ENCODE results near the gene NSRP1.

Gene NSRP1

GRCh38 chr17:30210366-30210765 lies 93.8 kb downstream of the NSRP1 start:
- H3K4me3 ChIP-seq (ENCODE audit: low read depth in 1 of 2, low read length in 2 of 2) = no peak overlapping the region
- H3K27ac ChIP-seq (ENCODE audit: low read length) = no peak overlapping the region
- no peaks in the 10 kb centered on the region for H3K27me3 ChIP-seq (ENCODE audit: low read depth, low read length)
- no peaks in the 10 kb centered on the region for H3K4me1 ChIP-seq (ENCODE audit: control insufficient read depth in 1 of 2, insufficient read depth in 2 of 2, low read length in 2 of 2)
- no peaks in the 10 kb centered on the region for H3K9me3 ChIP-seq (ENCODE audit: control insufficient read depth in 1 of 2, low read length in 2 of 2)
- no peaks in the 10 kb centered on the region for H3K36me3 ChIP-seq (ENCODE audit: control insufficient read depth in 1 of 2, insufficient read depth in 2 of 2, low read length in 2 of 2)

- H3K4me3 ChIP-seq (ENCODE audit: low read depth in 1 of 2, low read length in 2 of 2) = no peak overlapping the region
- H3K27me3 ChIP-seq (ENCODE audit: low read depth, low read length) = no peaks in the 10 kb centered on the region
- no peaks in the 10 kb centered on the region for H3K9me3 ChIP-seq (ENCODE audit: control insufficient read depth in 1 of 2, low read length in 2 of 2)
- H3K4me1 ChIP-seq (ENCODE audit: control insufficient read depth in 1 of 2, insufficient read depth in 2 of 2, low read length in 2 of 2) = no peaks in the 10 kb centered on the region
- H3K27ac ChIP-seq (ENCODE audit: low read length) = no peak overlapping the region
- H3K36me3 ChIP-seq (ENCODE audit: control insufficient read depth in 1 of 2, insufficient read depth in 2 of 2, low read length in 2 of 2) = no peaks in the 10 kb centered on the region
Observed at GRCh38 chr17:30210901-30211300, 94.3 kb downstream of the NSRP1 start.

GRCh38 chr17:30211371-30211770 lies 94.8 kb downstream of the NSRP1 start:
- no peaks in the 10 kb centered on the region for H3K36me3 ChIP-seq (ENCODE audit: control insufficient read depth in 1 of 2, insufficient read depth in 2 of 2, low read length in 2 of 2)
- no peaks in the 10 kb centered on the region for H3K4me1 ChIP-seq (ENCODE audit: control insufficient read depth in 1 of 2, insufficient read depth in 2 of 2, low read length in 2 of 2)
- no peak overlapping the region for H3K27ac ChIP-seq (ENCODE audit: low read length)
- no peaks in the 10 kb centered on the region for H3K27me3 ChIP-seq (ENCODE audit: low read depth, low read length)
- H3K4me3 ChIP-seq (ENCODE audit: low read depth in 1 of 2, low read length in 2 of 2) = no peak overlapping the region
- H3K9me3 ChIP-seq (ENCODE audit: control insufficient read depth in 1 of 2, low read length in 2 of 2) = no peaks in the 10 kb centered on the region

- Histone ChIP-seq H3K27ac (ENCODE audit: low read length) (no peak overlapping the region), H3K9me3 (ENCODE audit: control insufficient read depth in 1 of 2, low read length in 2 of 2) (no peaks in the 10 kb centered on the region), H3K36me3 (ENCODE audit: control insufficient read depth in 1 of 2, insufficient read depth in 2 of 2, low read length in 2 of 2) (no peaks in the 10 kb centered on the region), H3K4me1 (ENCODE audit: control insufficient read depth in 1 of 2, insufficient read depth in 2 of 2, low read length in 2 of 2) (no peaks in the 10 kb centered on the region), H3K27me3 (ENCODE audit: low read depth, low read length) (no peaks in the 10 kb centered on the region), H3K4me3 (ENCODE audit: low read depth in 1 of 2, low read length in 2 of 2) (no peak overlapping the region)
Observed at GRCh38 chr17:30212750-30213149, 96.1 kb downstream of the NSRP1 start.

- H3K4me3 ChIP-seq (ENCODE audit: low read depth in 1 of 2, low read length in 2 of 2) = no peak overlapping the region
- no peak overlapping the region for H3K27ac ChIP-seq (ENCODE audit: low read length)
Observed at GRCh38 chr17:30217054-30217453, 100.4 kb downstream of the NSRP1 start.

GRCh38 chr17:30217746-30218245 lies 101.2 kb downstream of the NSRP1 start:
- Histone ChIP-seq H3K36me3 (ENCODE audit: control insufficient read depth in 1 of 2, insufficient read depth in 2 of 2, low read length in 2 of 2) (no peaks in the 10 kb centered on the region), H3K4me1 (ENCODE audit: control insufficient read depth in 1 of 2, insufficient read depth in 2 of 2, low read length in 2 of 2) (no peaks in the 10 kb centered on the region), H3K27ac (ENCODE audit: low read length) (no peak overlapping the region), H3K4me3 (ENCODE audit: low read depth in 1 of 2, low read length in 2 of 2) (no peak overlapping the region), H3K27me3 (ENCODE audit: low read depth, low read length) (no peaks in the 10 kb centered on the region), H3K9me3 (ENCODE audit: control insufficient read depth in 1 of 2, low read length in 2 of 2) (no peaks in the 10 kb centered on the region)

More at GRCh38 chr17:30217054-30217453, 100.4 kb downstream of the NSRP1 start:
- no peaks in the 10 kb centered on the region for H3K36me3 ChIP-seq (ENCODE audit: control insufficient read depth in 1 of 2, insufficient read depth in 2 of 2, low read length in 2 of 2)
- no peaks in the 10 kb centered on the region for H3K27me3 ChIP-seq (ENCODE audit: low read depth, low read length)
- no peaks in the 10 kb centered on the region for H3K9me3 ChIP-seq (ENCODE audit: control insufficient read depth in 1 of 2, low read length in 2 of 2)
- no peaks in the 10 kb centered on the region for H3K4me1 ChIP-seq (ENCODE audit: control insufficient read depth in 1 of 2, insufficient read depth in 2 of 2, low read length in 2 of 2)

- Histone ChIP-seq H3K4me3 (ENCODE audit: low read depth in 1 of 2, low read length in 2 of 2) (no peak overlapping the region), H3K9me3 (ENCODE audit: control insufficient read depth in 1 of 2, low read length in 2 of 2) (no peaks in the 10 kb centered on the region), H3K36me3 (ENCODE audit: control insufficient read depth in 1 of 2, insufficient read depth in 2 of 2, low read length in 2 of 2) (no peaks in the 10 kb centered on the region), H3K4me1 (ENCODE audit: control insufficient read depth in 1 of 2, insufficient read depth in 2 of 2, low read length in 2 of 2) (no peaks in the 10 kb centered on the region), H3K27me3 (ENCODE audit: low read depth, low read length) (no peaks in the 10 kb centered on the region), H3K27ac (ENCODE audit: low read length) (no peak overlapping the region)
Observed at GRCh38 chr17:30218799-30219198, 102.2 kb downstream of the NSRP1 start.

GRCh38 chr17:30219315-30219714 lies 102.7 kb downstream of the NSRP1 start:
- H3K36me3 ChIP-seq (ENCODE audit: control insufficient read depth in 1 of 2, insufficient read depth in 2 of 2, low read length in 2 of 2) = no peaks in the 10 kb centered on the region
- no peak overlapping the region for H3K4me3 ChIP-seq (ENCODE audit: low read depth in 1 of 2, low read length in 2 of 2)
- H3K9me3 ChIP-seq (ENCODE audit: control insufficient read depth in 1 of 2, low read length in 2 of 2) = no peaks in the 10 kb centered on the region
- H3K27me3 ChIP-seq (ENCODE audit: low read depth, low read length) = no peaks in the 10 kb centered on the region
- no peak overlapping the region for H3K27ac ChIP-seq (ENCODE audit: low read length)
- no peaks in the 10 kb centered on the region for H3K4me1 ChIP-seq (ENCODE audit: control insufficient read depth in 1 of 2, insufficient read depth in 2 of 2, low read length in 2 of 2)

GRCh38 chr17:30219833-30220232 lies 103.2 kb downstream of the NSRP1 start:
- Histone ChIP-seq H3K27me3 (ENCODE audit: low read depth, low read length) (no peaks in the 10 kb centered on the region), H3K27ac (ENCODE audit: low read length) (no peak overlapping the region), H3K4me3 (ENCODE audit: low read depth in 1 of 2, low read length in 2 of 2) (no peak overlapping the region), H3K36me3 (ENCODE audit: control insufficient read depth in 1 of 2, insufficient read depth in 2 of 2, low read length in 2 of 2) (no peaks in the 10 kb centered on the region), H3K9me3 (ENCODE audit: control insufficient read depth in 1 of 2, low read length in 2 of 2) (no peaks in the 10 kb centered on the region), H3K4me1 (ENCODE audit: control insufficient read depth in 1 of 2, insufficient read depth in 2 of 2, low read length in 2 of 2) (no peaks in the 10 kb centered on the region)

- Histone ChIP-seq H3K9me3 (ENCODE audit: control insufficient read depth in 1 of 2, low read length in 2 of 2) (no peaks in the 10 kb centered on the region), H3K4me1 (ENCODE audit: control insufficient read depth in 1 of 2, insufficient read depth in 2 of 2, low read length in 2 of 2) (no peaks in the 10 kb centered on the region), H3K27ac (ENCODE audit: low read length) (no peak overlapping the region), H3K4me3 (ENCODE audit: low read depth in 1 of 2, low read length in 2 of 2) (no peak overlapping the region), H3K27me3 (ENCODE audit: low read depth, low read length) (no peaks in the 10 kb centered on the region), H3K36me3 (ENCODE audit: control insufficient read depth in 1 of 2, insufficient read depth in 2 of 2, low read length in 2 of 2) (no peaks in the 10 kb centered on the region)
Observed at GRCh38 chr17:30220414-30220813, 103.8 kb downstream of the NSRP1 start.

- Histone ChIP-seq H3K9me3 (ENCODE audit: control insufficient read depth in 1 of 2, low read length in 2 of 2) (no peaks in the 10 kb centered on the region), H3K27me3 (ENCODE audit: low read depth, low read length) (no peaks in the 10 kb centered on the region), H3K4me1 (ENCODE audit: control insufficient read depth in 1 of 2, insufficient read depth in 2 of 2, low read length in 2 of 2) (no peaks in the 10 kb centered on the region), H3K27ac (ENCODE audit: low read length) (no peak overlapping the region), H3K36me3 (ENCODE audit: control insufficient read depth in 1 of 2, insufficient read depth in 2 of 2, low read length in 2 of 2) (no peaks in the 10 kb centered on the region), H3K4me3 (ENCODE audit: low read depth in 1 of 2, low read length in 2 of 2) (no peak overlapping the region)
Observed at GRCh38 chr17:30221346-30221745, 104.7 kb downstream of the NSRP1 start.

- Histone ChIP-seq H3K9me3 (ENCODE audit: control insufficient read depth in 1 of 2, low read length in 2 of 2) (no peaks in the 10 kb centered on the region), H3K4me1 (ENCODE audit: control insufficient read depth in 1 of 2, insufficient read depth in 2 of 2, low read length in 2 of 2) (no peaks in the 10 kb centered on the region), H3K4me3 (ENCODE audit: low read depth in 1 of 2, low read length in 2 of 2) (no peak overlapping the region), H3K27me3 (ENCODE audit: low read depth, low read length) (no peaks in the 10 kb centered on the region), H3K27ac (ENCODE audit: low read length) (no peak overlapping the region), H3K36me3 (ENCODE audit: control insufficient read depth in 1 of 2, insufficient read depth in 2 of 2, low read length in 2 of 2) (no peaks in the 10 kb centered on the region)
Observed at GRCh38 chr17:30222251-30222650, 105.6 kb downstream of the NSRP1 start.
